GM13977 (cell line): Measurements from ENCODE around the gene TMPRSS3.

ENCODE experiments used
- DNase-seq: peaks from one replicate; pipeline ENCODE4 v3.0.0; 2012; ENCODE audit warnings: low spot score
- in situ Hi-C: fragments of 300-500 bp; cut with MboI; formaldehyde crosslinking; loops from one replicate; pipeline ENCODE4 v1.12.0; 2022; ENCODE audit warnings: low sequenced_read_pairs, low pct_unique_long_range_greater_than_20kb, mixed read lengths, inconsistent platforms; ENCODE audit not compliant: unreplicated experiment
- TF ChIP-seq, protein P1 (sequence below): IDR thresholded peaks from 2 replicates; pipeline ENCODE4 v1.5.1; 2012; ENCODE audit warnings: mild to moderate bottlenecking, control low read depth; ENCODE audit not compliant: insufficient read depth; ENCODE audit errors: extremely low read depth, missing control alignments

The TMPRSS3 gene

DNA sequence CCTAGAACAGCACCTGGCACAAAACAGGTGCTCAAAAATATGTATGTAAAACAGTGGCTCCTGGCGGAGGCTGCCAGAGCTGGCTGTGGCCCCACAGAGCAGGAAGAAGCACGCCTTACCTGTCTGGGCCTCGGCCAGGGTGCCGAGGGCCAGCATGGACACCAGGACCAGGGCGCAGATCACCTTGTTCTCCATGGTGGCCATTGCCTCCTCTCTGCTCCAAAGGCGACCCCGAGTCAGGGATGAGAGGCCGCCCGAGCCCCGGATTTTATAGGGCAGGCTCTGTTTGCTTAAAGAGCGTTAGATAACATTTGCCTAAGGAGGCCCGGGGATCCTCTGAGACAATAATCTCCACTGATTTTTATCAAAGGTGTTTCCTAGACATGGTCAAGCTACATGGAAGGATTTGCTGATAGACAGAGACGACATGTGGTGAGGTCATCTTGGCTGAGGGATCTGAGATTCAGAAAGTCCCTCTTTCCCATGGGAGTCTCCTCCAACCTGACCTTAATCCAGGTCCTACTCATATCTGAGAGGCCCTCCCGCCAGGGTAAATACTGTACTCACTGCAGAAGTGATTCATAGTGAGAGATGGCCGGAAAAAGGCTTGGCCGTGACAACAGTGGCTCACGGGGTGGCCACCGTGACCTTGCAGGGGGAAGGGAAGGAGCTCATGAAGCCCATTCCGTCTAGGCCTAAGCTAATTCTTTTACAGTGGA lies 29.4 kb downstream of the TMPRSS3 start, which contains the start of gene TFF1:
TSS of gene TFF1 (minus strand) at position 244 of the 719 bp plus-strand sequence. CDS start at position 204, 40 bp downstream.
- DNase-seq = no peak
- in situ Hi-C loops = no loop called here
- TF ChIP-seq, protein P1, sequence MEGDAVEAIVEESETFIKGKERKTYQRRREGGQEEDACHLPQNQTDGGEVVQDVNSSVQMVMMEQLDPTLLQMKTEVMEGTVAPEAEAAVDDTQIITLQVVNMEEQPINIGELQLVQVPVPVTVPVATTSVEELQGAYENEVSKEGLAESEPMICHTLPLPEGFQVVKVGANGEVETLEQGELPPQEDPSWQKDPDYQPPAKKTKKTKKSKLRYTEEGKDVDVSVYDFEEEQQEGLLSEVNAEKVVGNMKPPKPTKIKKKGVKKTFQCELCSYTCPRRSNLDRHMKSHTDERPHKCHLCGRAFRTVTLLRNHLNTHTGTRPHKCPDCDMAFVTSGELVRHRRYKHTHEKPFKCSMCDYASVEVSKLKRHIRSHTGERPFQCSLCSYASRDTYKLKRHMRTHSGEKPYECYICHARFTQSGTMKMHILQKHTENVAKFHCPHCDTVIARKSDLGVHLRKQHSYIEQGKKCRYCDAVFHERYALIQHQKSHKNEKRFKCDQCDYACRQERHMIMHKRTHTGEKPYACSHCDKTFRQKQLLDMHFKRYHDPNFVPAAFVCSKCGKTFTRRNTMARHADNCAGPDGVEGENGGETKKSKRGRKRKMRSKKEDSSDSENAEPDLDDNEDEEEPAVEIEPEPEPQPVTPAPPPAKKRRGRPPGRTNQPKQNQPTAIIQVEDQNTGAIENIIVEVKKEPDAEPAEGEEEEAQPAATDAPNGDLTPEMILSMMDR = no peak

DNA sequence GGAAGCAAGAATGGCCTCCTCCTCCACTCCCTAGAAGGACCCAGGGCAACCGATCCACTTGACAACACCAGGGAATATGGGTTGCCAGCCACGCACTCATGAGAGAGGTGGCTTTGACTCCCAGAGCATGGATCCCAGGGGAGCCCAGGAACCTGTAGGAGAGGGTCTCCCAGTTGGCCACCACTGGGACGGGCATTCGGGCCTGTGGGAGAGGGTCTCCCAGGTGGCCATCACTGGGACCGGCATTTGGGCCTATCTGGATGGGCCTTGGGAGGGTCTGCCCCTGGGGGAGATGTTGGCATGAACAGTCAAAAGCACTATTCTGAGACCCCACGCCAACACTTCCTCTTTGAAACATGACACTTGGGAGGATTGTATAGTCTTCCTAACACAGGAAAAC lies 30.1 kb downstream of the TMPRSS3 start:
- TF ChIP-seq, protein P1 = no peak
- in situ Hi-C loops = no loop called here
- no peak for DNase-seq

DNA sequence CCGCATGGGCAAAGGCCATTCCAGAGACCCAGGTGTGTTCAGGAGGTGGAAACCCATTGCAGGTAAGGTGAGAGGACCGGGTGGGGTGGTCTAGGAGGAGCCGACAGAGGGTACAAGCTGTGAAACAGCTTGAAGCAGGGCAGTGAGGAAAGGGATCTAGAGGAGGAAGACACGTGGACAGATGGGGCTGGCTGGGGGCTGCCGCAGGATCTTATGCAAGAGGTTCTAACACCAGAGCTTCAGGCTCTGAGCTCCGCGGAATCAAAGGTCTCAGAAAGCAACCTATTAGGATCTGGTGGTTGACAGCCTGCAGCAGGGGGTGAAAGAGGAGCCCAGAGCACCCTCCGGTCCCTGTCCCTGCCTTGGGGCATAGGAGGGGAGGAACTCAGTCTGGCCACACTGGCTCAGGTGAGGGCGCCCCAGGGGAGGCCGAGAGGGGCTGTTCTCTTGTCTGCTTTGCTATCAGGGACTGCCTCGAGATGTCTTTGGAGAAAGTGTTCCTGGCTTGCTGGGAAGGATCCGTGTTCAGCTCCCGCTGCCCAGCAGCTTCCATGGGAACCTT lies 31.5 kb downstream of the TMPRSS3 start:
- TF ChIP-seq, protein P1 = no peak
- DNase-seq = no peak
- in situ Hi-C loops = no loop called here

DNA sequence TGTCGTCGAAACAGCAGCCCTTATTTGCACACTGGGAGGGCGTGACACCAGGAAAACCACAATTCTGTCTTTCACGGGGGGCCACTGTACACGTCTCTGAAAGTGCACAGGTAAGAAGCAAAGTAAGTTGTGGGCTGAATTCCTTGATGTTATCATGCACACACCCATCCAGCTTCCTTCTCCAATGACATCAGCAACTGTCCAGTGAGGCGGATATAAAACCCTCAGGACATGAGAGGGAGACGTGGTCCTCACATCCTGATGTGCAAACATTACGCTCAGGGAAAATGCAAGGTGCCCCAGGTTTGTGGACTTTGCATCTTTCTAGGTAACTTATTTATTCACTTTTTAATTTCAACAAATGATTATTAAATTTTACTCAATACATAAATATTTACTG lies 32.5 kb downstream of the TMPRSS3 start:
- DNase-seq = no peak
- in situ Hi-C loops = no loop called here
- TF ChIP-seq, protein P1 = no peak

DNA sequence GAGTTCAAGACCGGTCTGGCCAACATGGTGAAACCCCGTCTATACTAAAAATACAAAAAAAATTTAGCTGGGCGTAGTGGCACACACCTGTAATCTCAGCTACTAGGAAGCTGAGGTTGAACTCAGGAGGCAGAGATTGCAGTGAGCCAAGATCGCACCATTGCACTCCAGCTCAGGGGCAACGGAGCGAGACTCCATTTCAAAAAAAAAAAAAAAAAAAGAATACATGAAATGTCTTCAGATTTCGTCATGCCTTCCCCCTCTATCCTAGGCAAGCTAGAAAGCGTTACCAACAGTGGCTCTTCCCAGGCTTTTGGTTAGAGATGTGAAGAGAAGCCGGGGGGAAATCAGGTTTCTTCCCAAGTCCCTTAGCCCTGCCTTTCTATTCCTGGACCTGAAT lies 33.2 kb downstream of the TMPRSS3 start:
- TF ChIP-seq, protein P1 = no peak
- in situ Hi-C loops = no loop called here
- no peak for DNase-seq

DNA sequence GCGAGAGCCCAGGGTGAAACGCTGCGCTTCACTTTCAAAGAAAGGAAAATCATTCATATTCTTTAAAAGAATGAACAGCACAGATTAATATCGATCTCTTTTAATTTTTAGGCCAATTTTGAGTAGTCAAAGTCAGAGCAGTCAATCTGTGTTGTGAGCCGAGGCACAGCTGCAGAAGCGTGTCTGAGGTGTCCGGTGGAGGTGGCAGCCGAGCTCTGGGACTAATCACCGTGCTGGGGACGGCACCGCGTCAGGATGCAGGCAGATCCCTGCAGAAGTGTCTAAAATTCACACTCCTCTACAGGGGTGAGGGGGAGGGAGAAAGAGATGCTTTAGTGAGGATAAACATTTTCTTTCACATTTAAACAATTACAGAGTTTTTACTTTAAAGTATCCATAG lies 33.7 kb downstream of the TMPRSS3 start:
- no peak for DNase-seq
- in situ Hi-C loops = no loop called here
- TF ChIP-seq, protein P1 = no peak

DNA sequence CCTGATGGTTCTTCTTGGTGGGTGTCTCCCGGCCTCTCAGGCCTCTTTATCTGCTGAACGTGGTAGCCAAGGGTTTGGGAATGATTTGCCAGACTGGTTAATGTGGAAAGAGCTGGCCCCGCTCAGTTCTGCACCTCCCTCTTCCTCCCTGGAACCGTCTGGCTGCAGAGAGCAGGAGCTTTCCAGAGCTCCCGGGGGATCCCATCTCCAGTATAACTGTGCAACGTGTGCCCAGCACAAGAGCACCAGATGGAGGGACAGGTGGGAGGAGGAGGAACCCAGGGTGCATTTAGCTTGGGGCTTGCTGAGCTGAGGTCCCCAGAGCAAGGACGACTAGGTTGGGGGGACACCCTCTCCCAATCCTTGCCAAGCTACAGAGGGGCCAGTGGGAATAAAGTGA lies 34.6 kb downstream of the TMPRSS3 start:
- TF ChIP-seq, protein P1 = no peak
- in situ Hi-C loops = no loop called here
- no peak for DNase-seq
